PC-3 (cell line): Measurements from ENCODE around the gene ZRANB3. TPM values are rescaled to one million over a fixed set of nuclear protein-coding genes. Genes with fewer than 3 reads are reported as not detected.

Experiments
- ATAC-seq: fragments of 200-7000 bp; cut with Tn5 transposase; 2 replicates; pipeline ENCODE4 v1.9.1; 2020; ENCODE audit warnings: mild to moderate bottlenecking, moderate library complexity
- BruUV-seq: library from RNA; stranded (reverse); fragments of 400-500 nt; replicated peaks from 2 replicates; lab custom pipeline; 2021; lab: Mats Ljungman, UMichigan
- CTCF ChIA-PET: fragments of 300-600 bp; sonication (Branson Sonifier 250); formaldehyde crosslinking; loops from one replicate; lab custom pipeline; 2022; ENCODE audit warnings: antibody characterized with exemption; lab: Charles Lee
- POLR2A ChIA-PET: fragments of 300-600 bp; sonication (Branson Sonifier 250); formaldehyde crosslinking; loops from one replicate; lab custom pipeline; 2022; ENCODE audit warnings: antibody characterized with exemption; ENCODE audit not compliant: unreplicated experiment; lab: Charles Lee
- DNase-seq: peaks from one replicate; pipeline ENCODE4 v3.0.0-alpha.2; 2015
- H2AFZ ChIP-seq: fragments of 300-600 bp; sonication (generic); 2 replicates; pipeline ENCODE4 v1.6.0; 2016; ENCODE audit warnings: antibody characterized with exemption, low read length
- H3F3A ChIP-seq: fragments of 300-600 bp; sonication (generic); one replicate; pipeline ENCODE4 v1.6.0; 2017; ENCODE audit warnings: antibody characterized with exemption, low read length, control low read depth, mild to moderate bottlenecking; ENCODE audit not compliant: unreplicated experiment
- H3K27ac ChIP-seq: fragments of 300-600 bp; sonication (generic); 2 replicates; pipeline ENCODE4 v1.5.1; 2016; ENCODE audit warnings: mild to moderate bottlenecking, low read length
- H3K27me3 ChIP-seq: fragments of 300-600 bp; sonication (generic); 2 replicates; pipeline ENCODE4 v1.6.1; 2016; ENCODE audit warnings: low read length, mixed read lengths
- H3K36me3 ChIP-seq: fragments of 300-600 bp; sonication (generic); 2 replicates; pipeline ENCODE4 v1.6.1; 2016; ENCODE audit warnings: low read depth, mixed run types, low read length, mixed read lengths
- H3K4me1 ChIP-seq: fragments of 300-600 bp; sonication (generic); 2 replicates; pipeline ENCODE4 v1.5.1; 2016; ENCODE audit warnings: low read length; ENCODE audit not compliant: insufficient read depth
- H3K4me2 ChIP-seq: fragments of 300-600 bp; sonication (generic); 2 replicates; pipeline ENCODE4 v1.6.0; 2016; ENCODE audit warnings: low read length
- H3K4me3 ChIP-seq: fragments of 300-600 bp; sonication (generic); 2 replicates; pipeline ENCODE4 v1.5.1; 2016; ENCODE audit warnings: mild to moderate bottlenecking, low read length, mixed read lengths
- H3K79me2 ChIP-seq: fragments of 300-600 bp; sonication (generic); 2 replicates; pipeline ENCODE4 v1.6.1; 2017; ENCODE audit warnings: low read length, mixed read lengths
- H3K9ac ChIP-seq: fragments of 300-600 bp; sonication (generic); 2 replicates; pipeline ENCODE4 v1.6.0; 2016; ENCODE audit warnings: mild to moderate bottlenecking, low read length
- H3K9me2 ChIP-seq: fragments of 300-600 bp; sonication (generic); replicated peaks from 2 replicates; pipeline ENCODE4 v1.6.1; 2016; ENCODE audit warnings: mixed run types, low read length, mixed read lengths
- H3K9me3 ChIP-seq: fragments of 300-600 bp; sonication (generic); 2 replicates; pipeline ENCODE4 v1.6.1; 2016; ENCODE audit warnings: low read length, mixed read lengths
- H4K20me1 ChIP-seq: fragments of 300-600 bp; sonication (generic); 2 replicates; pipeline ENCODE4 v1.6.1; 2016; ENCODE audit warnings: low read length, mixed read lengths
- EZH2 ChIP-seq: fragments of 300-600 bp; sonication (generic); IDR thresholded peaks from one replicate; pipeline ENCODE4 v1.6.1; 2017; ENCODE audit warnings: antibody characterized with exemption, mild to moderate bottlenecking, low read length; ENCODE audit not compliant: unreplicated experiment
- EZH2phosphoT487 ChIP-seq: fragments of 300-600 bp; sonication (generic); IDR thresholded peaks from 2 replicates; pipeline ENCODE4 v1.6.1; 2018; ENCODE audit warnings: mild to moderate bottlenecking, antibody characterized with exemption, low read length, borderline replicate concordance
- intact Hi-C: fragments of 100-400 bp; cut with micrococcal nuclease; formaldehyde crosslinking; loops from 2 replicates; pipeline ENCODE4 v1.9.0; 2023
- total RNA-seq: library from RNA; depleted of rRNA; stranded (reverse); fragments of >200 nt; gene quantifications from 2 replicates; pipeline ENCODE4 v1.2.3, GENCODE V29; 2014
- TF ChIP-seq, protein P1 (sequence below): fragments of 300-600 bp; sonication (generic); conservative IDR thresholded peaks from 2 replicates; pipeline ENCODE4 v1.5.1; 2017; ENCODE audit warnings: antibody characterized with exemption, low read depth, mild to moderate bottlenecking, low read length

ZRANB3 gene
- total RNA-seq, 1 experiment from 2014 or later, result 8.6 TPM

DNA sequence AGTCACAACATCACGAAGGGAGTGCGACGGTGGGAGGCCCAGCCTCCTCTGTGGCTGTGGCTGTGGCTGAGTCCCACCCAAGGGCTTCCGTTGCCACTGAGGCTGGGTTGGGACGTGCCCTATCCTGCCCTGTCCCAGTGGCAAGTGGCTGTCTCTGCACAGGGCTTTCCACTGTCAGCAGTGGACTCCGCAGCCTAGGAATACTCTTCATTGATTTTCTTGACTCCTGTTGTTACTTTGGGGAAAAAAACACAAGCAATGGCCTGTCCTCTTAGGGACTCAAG is 356.3 kb downstream of the ZRANB3 start:
- peaks cover 26% of the 10 kb centered on the region for H3K36me3 ChIP-seq
- H2AFZ ChIP-seq, result no peak overlapping the region
- H3K27ac ChIP-seq, result no peak overlapping the region
- H3K79me2 ChIP-seq, result no peaks in the 10 kb centered on the region
- H4K20me1 ChIP-seq, result no peaks in the 10 kb centered on the region
- no peaks in the 10 kb centered on the region for H3K27me3 ChIP-seq
- no TSS peak for BruUV-seq
- TF ChIP-seq EZH2phosphoT487 (no peak), EZH2 (no peak)
- TF ChIP-seq, protein P1, sequence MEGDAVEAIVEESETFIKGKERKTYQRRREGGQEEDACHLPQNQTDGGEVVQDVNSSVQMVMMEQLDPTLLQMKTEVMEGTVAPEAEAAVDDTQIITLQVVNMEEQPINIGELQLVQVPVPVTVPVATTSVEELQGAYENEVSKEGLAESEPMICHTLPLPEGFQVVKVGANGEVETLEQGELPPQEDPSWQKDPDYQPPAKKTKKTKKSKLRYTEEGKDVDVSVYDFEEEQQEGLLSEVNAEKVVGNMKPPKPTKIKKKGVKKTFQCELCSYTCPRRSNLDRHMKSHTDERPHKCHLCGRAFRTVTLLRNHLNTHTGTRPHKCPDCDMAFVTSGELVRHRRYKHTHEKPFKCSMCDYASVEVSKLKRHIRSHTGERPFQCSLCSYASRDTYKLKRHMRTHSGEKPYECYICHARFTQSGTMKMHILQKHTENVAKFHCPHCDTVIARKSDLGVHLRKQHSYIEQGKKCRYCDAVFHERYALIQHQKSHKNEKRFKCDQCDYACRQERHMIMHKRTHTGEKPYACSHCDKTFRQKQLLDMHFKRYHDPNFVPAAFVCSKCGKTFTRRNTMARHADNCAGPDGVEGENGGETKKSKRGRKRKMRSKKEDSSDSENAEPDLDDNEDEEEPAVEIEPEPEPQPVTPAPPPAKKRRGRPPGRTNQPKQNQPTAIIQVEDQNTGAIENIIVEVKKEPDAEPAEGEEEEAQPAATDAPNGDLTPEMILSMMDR, result no peak
- DNase-seq (no peak), ATAC-seq (no peak)
- H3K9me2 ChIP-seq, result no peaks in the 10 kb centered on the region
- H3K9me3 ChIP-seq, result no peaks in the 10 kb centered on the region
- no peak overlapping the region for H3K4me3 ChIP-seq
- H3F3A ChIP-seq, result no peaks in the 10 kb centered on the region
- H3K4me1 ChIP-seq, result no peaks in the 10 kb centered on the region
- intact Hi-C loops, result no loop called here
- ChIA-PET POLR2A (no interaction called here), CTCF (no interaction called here)
- no peak overlapping the region for H3K9ac ChIP-seq
- no peak overlapping the region for H3K4me2 ChIP-seq

DNA sequence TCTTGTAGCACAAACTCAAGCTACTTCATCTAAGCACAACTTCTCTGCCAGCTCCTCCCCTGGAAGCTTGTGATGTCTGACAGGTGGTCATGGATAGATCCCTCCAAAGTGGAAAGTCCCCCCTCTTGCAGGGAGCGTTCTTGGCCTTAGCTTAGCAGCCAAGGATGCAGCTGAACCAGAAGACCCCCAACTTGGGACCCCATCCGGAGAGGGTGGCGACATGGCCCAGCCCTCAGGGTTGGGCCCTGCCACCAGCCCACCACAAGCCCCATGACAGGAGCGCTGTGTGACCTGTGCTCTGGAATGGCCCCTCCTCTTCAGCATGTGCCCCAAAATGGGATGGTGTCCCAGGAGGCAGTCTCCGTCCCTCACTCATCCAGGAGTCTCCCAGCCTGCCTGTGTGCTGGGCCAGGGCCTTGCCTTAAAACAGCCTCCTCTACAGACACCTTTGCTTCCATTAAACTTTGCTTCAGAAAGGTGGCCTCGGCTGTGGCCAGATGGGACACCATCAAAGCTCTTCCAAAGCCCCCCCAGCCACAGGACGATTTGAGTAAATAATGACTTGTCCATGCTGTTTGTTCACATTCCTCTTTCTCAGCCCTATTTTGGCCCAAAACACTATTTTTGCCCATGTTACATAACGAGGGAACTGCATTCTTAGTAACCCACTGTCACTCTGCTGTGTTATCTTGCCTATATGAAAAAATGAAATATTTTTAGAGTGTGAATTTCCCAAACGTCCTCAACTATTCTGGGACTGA is 356.8 kb downstream of the ZRANB3 start:
- BruUV-seq, result no TSS peak
- H3K27ac ChIP-seq, result no peak overlapping the region
- H3K9me3 ChIP-seq, result no peaks in the 10 kb centered on the region
- H3K36me3 ChIP-seq, result peaks cover 30% of the 10 kb centered on the region
- no peaks in the 10 kb centered on the region for H4K20me1 ChIP-seq
- no peaks in the 10 kb centered on the region for H3K79me2 ChIP-seq
- TF ChIP-seq EZH2phosphoT487, result no peak
- TF ChIP-seq EZH2, result no peak
- TF ChIP-seq, protein P1, result no peak
- ChIA-PET CTCF (no interaction called here), POLR2A (no interaction called here)
- no peaks in the 10 kb centered on the region for H3K27me3 ChIP-seq
- intact Hi-C loops, result no loop called here
- no peak overlapping the region for H2AFZ ChIP-seq
- no peak overlapping the region for H3K4me2 ChIP-seq
- no peaks in the 10 kb centered on the region for H3K9me2 ChIP-seq
- no peaks in the 10 kb centered on the region for H3F3A ChIP-seq
- H3K4me1 ChIP-seq, result no peaks in the 10 kb centered on the region
- H3K4me3 ChIP-seq, result no peak overlapping the region
- H3K9ac ChIP-seq, result no peak overlapping the region
- ATAC-seq (no peak), DNase-seq (no peak)
